NT2/D1 (cell line): ENCODE data around the gene SOCS4.

ENCODE experiments used
- DNase-seq: peaks from one replicate; pipeline ENCODE4 v3.0.0-alpha.2; 2011; ENCODE audit warnings: low read depth, low spot score
- H3K27me3 ChIP-seq: 2 replicates; pipeline ENCODE4 v1.6.0; 2011; ENCODE audit warnings: mild to moderate bottlenecking; ENCODE audit not compliant: insufficient read length, insufficient read depth
- H3K36me3 ChIP-seq: 2 replicates; pipeline ENCODE4 v1.6.1; 2011; ENCODE audit warnings: mild to moderate bottlenecking, low read length, mixed read lengths; ENCODE audit not compliant: insufficient read depth, insufficient read length
- H3K4me1 ChIP-seq: 2 replicates; pipeline ENCODE4 v1.5.1; 2011; ENCODE audit not compliant: insufficient read depth, insufficient read length
- H3K4me3 ChIP-seq: 2 replicates; pipeline ENCODE4 v1.5.1; 2011; ENCODE audit warnings: low read depth; ENCODE audit not compliant: insufficient read length
- H3K9ac ChIP-seq: 2 replicates; pipeline ENCODE4 v1.6.0; 2011; ENCODE audit warnings: low read depth; ENCODE audit not compliant: insufficient read length
- H3K9me3 ChIP-seq: 2 replicates; pipeline ENCODE4 v1.5.1; 2011; ENCODE audit warnings: mild to moderate bottlenecking, low read length; ENCODE audit not compliant: insufficient read depth
- SUZ12 ChIP-seq: IDR thresholded peaks from 2 replicates; pipeline ENCODE4 v1.6.1; 2011; ENCODE audit not compliant: insufficient read length, insufficient read depth; ENCODE audit errors: extremely low read depth
- YY1 ChIP-seq: IDR thresholded peaks from 2 replicates; pipeline ENCODE4 v1.6.1; 2011; ENCODE audit not compliant: insufficient read length, insufficient read depth
- ZNF274 ChIP-seq: IDR thresholded peaks from 2 replicates; pipeline ENCODE4 v1.6.1; 2011; ENCODE audit warnings: mild to moderate bottlenecking, low read depth, low read length

Gene SOCS4

DNA sequence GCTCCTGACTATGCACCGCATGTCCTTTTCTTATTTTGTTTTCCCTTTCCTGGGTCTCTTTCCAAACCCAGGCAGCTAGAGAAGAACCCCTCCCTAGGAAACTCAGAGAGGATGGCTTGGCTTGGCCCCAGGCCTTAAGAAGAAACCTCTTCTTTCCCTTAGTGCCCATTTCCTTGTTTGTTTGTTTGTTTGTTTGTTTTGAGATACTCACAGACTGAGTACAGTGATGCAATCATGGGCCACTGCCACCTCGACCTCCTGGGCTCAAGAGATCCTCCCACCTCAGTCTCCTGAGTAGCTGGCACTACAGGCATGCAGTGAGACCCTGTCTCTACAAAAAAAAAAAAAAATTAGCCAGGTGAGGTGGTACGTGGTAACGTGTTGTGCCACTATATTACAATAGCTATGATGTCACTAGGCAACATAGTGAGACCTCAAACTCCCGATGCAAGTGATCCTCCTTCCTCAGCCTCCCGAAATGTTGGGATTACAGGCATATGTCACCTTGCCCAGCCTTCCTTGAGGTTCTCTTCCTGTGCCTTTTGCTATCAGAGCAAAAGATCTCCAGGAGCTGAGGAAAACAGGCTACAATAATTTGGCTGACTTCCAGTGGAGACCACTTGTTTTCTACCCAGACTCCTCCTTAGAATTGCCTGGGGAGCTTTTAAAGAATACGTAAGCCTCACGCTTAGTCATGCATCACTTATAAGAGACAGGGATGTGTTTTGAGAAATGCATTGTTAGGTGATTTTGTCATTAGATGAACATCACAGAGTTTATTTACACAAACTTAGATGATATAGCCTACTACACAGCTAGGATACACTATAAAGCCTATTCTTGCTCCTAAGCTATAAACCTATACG lies 67.5 kb downstream of the SOCS4 start:
- DNase-seq = no peak
- no peaks in the 10 kb centered on the region for H3K9me3 ChIP-seq
- no peak overlapping the region for H3K9ac ChIP-seq
- no peaks in the 10 kb centered on the region for H3K36me3 ChIP-seq
- no peak overlapping the region for H3K4me3 ChIP-seq
- no peaks in the 10 kb centered on the region for H3K4me1 ChIP-seq
- H3K27me3 ChIP-seq = no peaks in the 10 kb centered on the region
- TF ChIP-seq ZNF274 (no peak), YY1 (no peak), SUZ12 (no peak)

DNA sequence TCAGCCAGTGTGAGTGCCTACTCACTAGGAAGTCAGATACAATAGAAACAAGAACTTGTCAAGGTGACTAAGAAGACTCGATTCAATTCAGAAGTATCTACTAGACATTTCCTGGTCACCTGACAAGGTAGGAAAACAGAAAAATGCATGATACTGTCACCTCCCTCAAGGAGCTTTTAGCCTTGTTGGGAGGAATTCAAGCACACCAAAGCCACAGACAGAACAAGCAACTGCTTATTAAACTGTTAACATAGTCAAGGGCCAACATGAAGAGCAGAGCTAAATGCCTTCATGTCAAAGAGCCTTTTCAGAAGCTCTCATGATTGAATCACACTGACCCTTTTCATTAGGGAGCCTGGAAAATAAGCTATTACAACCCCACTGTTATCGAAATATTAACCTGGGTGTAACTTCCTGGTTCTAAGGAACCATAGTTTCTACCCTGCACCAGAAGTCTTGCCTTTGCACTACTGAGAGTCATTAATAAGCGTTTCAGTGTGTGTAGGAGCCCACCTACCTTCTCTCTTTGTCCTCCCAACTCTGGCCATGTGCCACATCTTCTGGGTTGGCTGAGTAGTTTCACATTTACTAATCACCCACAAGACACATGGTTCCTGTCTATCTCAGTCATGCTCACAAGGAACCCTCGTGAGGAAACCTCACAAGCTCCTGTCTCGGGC lies 71.0 kb downstream of the SOCS4 start:
- Histone ChIP-seq H3K36me3 (no peaks in the 10 kb centered on the region), H3K4me3 (no peak overlapping the region), H3K9me3 (no peaks in the 10 kb centered on the region), H3K9ac (no peak overlapping the region), H3K27me3 (no peaks in the 10 kb centered on the region), H3K4me1 (no peaks in the 10 kb centered on the region)
- DNase-seq = no peak
- TF ChIP-seq ZNF274 (no peak), YY1 (no peak)

DNA sequence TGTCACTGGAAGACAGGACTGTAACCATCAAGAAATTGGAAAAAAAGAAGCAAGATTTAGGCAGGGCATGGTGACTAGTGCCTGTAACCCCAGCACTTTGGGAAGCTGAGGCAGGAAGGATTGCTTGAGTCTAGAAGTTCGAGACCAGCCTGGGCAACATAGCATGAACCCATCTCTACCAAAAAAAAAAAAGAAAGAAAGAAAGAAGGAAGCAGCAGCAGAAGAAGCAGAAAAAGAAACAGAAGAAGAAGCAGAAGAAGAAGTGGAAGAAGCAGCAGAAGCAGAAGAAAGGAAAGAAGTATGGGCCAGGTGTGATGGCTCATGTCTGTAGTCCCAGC lies 71.5 kb downstream of the SOCS4 start:
- DNase-seq = no peak
- Histone ChIP-seq H3K9ac (no peak overlapping the region), H3K27me3 (no peaks in the 10 kb centered on the region), H3K36me3 (no peaks in the 10 kb centered on the region), H3K4me1 (no peaks in the 10 kb centered on the region), H3K9me3 (no peaks in the 10 kb centered on the region), H3K4me3 (no peak overlapping the region)
- no peak for TF ChIP-seq ZNF274
- TF ChIP-seq SUZ12 = no peak
- no peak for TF ChIP-seq YY1
